Measurements from ENCODE around the gene SPG7. TPM values are rescaled to one million over a fixed set of nuclear protein-coding genes. Genes with fewer than 3 reads are reported as not detected.

The SPG7 gene
- total RNA-seq, 1 donor from 2014 or later: 166 TPM

GRCh38 chr16:89557690-89558490, 49.7 kb downstream of the SPG7 start:
- TF ChIP-seq CTCF (IDR thresholded peaks at IDR 0.05; ENCODE audit: partially characterized antibody, unreplicated experiment): peak; percentile 25
- Mint-ChIP-seq H3K4me3 (ENCODE audit: unreplicated experiment) (no peak overlapping the region), H3K27me3 (ENCODE audit: unreplicated experiment) (peaks cover 5% of the 10 kb centered on the region), H3K4me1 (ENCODE audit: low read depth, unreplicated experiment) (peaks cover 14% of the 10 kb centered on the region), H3K27ac (ENCODE audit: unreplicated experiment) (no peak overlapping the region), H3K36me3 (ENCODE audit: unreplicated experiment) (no peaks in the 10 kb centered on the region), H3K9me3 (ENCODE audit: unreplicated experiment) (peaks cover 11% of the 10 kb centered on the region)
- DNase-seq: no peak

GRCh38 chr16:89560378-89561141, 52.4 kb downstream of the SPG7 start, which contains the start of gene RPL13:
RPL13 (plus strand) TSS chr16:89560682; CDS start chr16:89560960, 278 bp downstream.
- H3K36me3 Mint-ChIP-seq (ENCODE audit: unreplicated experiment): no peaks in the 10 kb centered on the region
- H3K4me1 Mint-ChIP-seq (ENCODE audit: low read depth, unreplicated experiment): peaks cover 20% of the 10 kb centered on the region
- DNase-seq: peak; percentile 93
- TF ChIP-seq CTCF (IDR thresholded peaks at IDR 0.05; ENCODE audit: partially characterized antibody, unreplicated experiment): peak; percentile 28
- peaks cover 7% of the 10 kb centered on the region for H3K27me3 Mint-ChIP-seq (ENCODE audit: unreplicated experiment)
- peak within 1 kb of the TSS; percentile 96 for H3K4me3 Mint-ChIP-seq (ENCODE audit: unreplicated experiment)
- peak within 1 kb of the TSS; percentile 95 for H3K27ac Mint-ChIP-seq (ENCODE audit: unreplicated experiment)
- H3K9me3 Mint-ChIP-seq (ENCODE audit: unreplicated experiment): peaks cover 14% of the 10 kb centered on the region

GRCh38 chr16:89561142-89561883, 53.1 kb downstream of the SPG7 start:
- no peak for TF ChIP-seq CTCF (IDR thresholded peaks at IDR 0.05; ENCODE audit: partially characterized antibody, unreplicated experiment)
- DNase-seq: peak; percentile 53
- H3K9me3 Mint-ChIP-seq (ENCODE audit: unreplicated experiment): peaks cover 15% of the 10 kb centered on the region
- peaks cover 26% of the 10 kb centered on the region for H3K4me1 Mint-ChIP-seq (ENCODE audit: low read depth, unreplicated experiment)
- H3K27ac Mint-ChIP-seq (ENCODE audit: unreplicated experiment): peak overlapping the region; percentile 7
- H3K36me3 Mint-ChIP-seq (ENCODE audit: unreplicated experiment): no peaks in the 10 kb centered on the region
- peak overlapping the region; percentile 89 for H3K4me3 Mint-ChIP-seq (ENCODE audit: unreplicated experiment)
- peaks cover 8% of the 10 kb centered on the region for H3K27me3 Mint-ChIP-seq (ENCODE audit: unreplicated experiment)

GRCh38 chr16:89561884-89562599, 53.8 kb downstream of the SPG7 start:
- Mint-ChIP-seq H3K36me3 (ENCODE audit: unreplicated experiment) (no peaks in the 10 kb centered on the region), H3K27ac (ENCODE audit: unreplicated experiment) (peak overlapping the region; percentile 7), H3K4me1 (ENCODE audit: low read depth, unreplicated experiment) (peaks cover 27% of the 10 kb centered on the region), H3K4me3 (ENCODE audit: unreplicated experiment) (peak overlapping the region; percentile 89), H3K9me3 (ENCODE audit: unreplicated experiment) (peaks cover 16% of the 10 kb centered on the region), H3K27me3 (ENCODE audit: unreplicated experiment) (peaks cover 9% of the 10 kb centered on the region)
- no peak for DNase-seq
- TF ChIP-seq CTCF (IDR thresholded peaks at IDR 0.05; ENCODE audit: partially characterized antibody, unreplicated experiment): no peak
